Panc1 (cell line): ENCODE measurements around the gene MPZL1.

Source experiments
- POLR2AphosphoS5 ChIP-seq: IDR thresholded peaks from 2 replicates; pipeline ENCODE4 v1.6.1; 2012; ENCODE audit warnings: mild to moderate bottlenecking, low read depth, low read length, moderate library complexity
- TF ChIP-seq, protein P1 (sequence below): fragments of 450-650 bp; IDR thresholded peaks from 2 replicates; pipeline ENCODE4 v1.5.1; 2017; ENCODE audit warnings: mild to moderate bottlenecking
- TF ChIP-seq, protein P2 (sequence below), 2 experiments: IDR thresholded peaks; 2 replicates each; pipeline ENCODE4 v1.6.1; 2011 to 2012; ENCODE audit warnings: low read depth in 2 of 2, control low read depth in 1 of 2, low read length in 1 of 2, mild to moderate bottlenecking in 1 of 2, moderate library complexity in 1 of 2; ENCODE audit not compliant: insufficient read depth in 1 of 2

DNA sequence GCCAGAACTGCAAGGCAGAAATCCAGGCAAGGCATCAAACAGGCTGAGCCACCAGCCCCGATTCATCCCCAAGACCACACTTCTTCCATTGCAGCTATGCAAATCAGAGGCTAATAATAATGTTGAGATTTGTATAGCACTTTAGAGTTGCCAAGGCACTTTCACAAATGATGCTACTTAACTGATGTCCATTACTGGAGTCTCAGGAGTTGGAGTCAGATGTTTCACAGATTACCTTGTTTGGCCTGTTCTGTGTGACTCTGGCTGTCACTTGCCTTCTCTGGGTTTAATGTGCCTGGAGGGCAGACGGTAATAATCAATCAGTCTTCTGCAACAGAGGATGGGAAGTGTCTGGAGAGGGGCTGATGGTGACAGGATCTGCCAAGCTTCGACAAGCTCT is 40.8 kb upstream of the MPZL1 start:
- TF ChIP-seq, protein P1, sequence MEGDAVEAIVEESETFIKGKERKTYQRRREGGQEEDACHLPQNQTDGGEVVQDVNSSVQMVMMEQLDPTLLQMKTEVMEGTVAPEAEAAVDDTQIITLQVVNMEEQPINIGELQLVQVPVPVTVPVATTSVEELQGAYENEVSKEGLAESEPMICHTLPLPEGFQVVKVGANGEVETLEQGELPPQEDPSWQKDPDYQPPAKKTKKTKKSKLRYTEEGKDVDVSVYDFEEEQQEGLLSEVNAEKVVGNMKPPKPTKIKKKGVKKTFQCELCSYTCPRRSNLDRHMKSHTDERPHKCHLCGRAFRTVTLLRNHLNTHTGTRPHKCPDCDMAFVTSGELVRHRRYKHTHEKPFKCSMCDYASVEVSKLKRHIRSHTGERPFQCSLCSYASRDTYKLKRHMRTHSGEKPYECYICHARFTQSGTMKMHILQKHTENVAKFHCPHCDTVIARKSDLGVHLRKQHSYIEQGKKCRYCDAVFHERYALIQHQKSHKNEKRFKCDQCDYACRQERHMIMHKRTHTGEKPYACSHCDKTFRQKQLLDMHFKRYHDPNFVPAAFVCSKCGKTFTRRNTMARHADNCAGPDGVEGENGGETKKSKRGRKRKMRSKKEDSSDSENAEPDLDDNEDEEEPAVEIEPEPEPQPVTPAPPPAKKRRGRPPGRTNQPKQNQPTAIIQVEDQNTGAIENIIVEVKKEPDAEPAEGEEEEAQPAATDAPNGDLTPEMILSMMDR: no peak
- TF ChIP-seq, protein P2, sequence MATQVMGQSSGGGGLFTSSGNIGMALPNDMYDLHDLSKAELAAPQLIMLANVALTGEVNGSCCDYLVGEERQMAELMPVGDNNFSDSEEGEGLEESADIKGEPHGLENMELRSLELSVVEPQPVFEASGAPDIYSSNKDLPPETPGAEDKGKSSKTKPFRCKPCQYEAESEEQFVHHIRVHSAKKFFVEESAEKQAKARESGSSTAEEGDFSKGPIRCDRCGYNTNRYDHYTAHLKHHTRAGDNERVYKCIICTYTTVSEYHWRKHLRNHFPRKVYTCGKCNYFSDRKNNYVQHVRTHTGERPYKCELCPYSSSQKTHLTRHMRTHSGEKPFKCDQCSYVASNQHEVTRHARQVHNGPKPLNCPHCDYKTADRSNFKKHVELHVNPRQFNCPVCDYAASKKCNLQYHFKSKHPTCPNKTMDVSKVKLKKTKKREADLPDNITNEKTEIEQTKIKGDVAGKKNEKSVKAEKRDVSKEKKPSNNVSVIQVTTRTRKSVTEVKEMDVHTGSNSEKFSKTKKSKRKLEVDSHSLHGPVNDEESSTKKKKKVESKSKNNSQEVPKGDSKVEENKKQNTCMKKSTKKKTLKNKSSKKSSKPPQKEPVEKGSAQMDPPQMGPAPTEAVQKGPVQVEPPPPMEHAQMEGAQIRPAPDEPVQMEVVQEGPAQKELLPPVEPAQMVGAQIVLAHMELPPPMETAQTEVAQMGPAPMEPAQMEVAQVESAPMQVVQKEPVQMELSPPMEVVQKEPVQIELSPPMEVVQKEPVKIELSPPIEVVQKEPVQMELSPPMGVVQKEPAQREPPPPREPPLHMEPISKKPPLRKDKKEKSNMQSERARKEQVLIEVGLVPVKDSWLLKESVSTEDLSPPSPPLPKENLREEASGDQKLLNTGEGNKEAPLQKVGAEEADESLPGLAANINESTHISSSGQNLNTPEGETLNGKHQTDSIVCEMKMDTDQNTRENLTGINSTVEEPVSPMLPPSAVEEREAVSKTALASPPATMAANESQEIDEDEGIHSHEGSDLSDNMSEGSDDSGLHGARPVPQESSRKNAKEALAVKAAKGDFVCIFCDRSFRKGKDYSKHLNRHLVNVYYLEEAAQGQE (IDR thresholded peaks at IDR 0.05; ENCODE audit: insufficient read depth in 1 of 2, low read depth in 2 of 2, low read length in 1 of 2): no peak
- TF ChIP-seq POLR2AphosphoS5: no peak
